GM18508 (cell line): ENCODE results near the gene DKK2.
"Not testable (repeated sequence)": the region's sequence is repeated elsewhere in the genome, so short reads cannot be mapped to it uniquely, and the experiment has no call there.

Experiments used
- ATAC-seq: cut with Tn5 transposase; IDR thresholded peaks from one replicate; pipeline ENCODE4 v1.9.1; 2021; ENCODE audit warnings: moderate number of reproducible peaks; ENCODE audit not compliant: insufficient read depth, unreplicated experiment

DKK2 gene

GRCh38 chr4:106929248-106929647 lies 106.9 kb downstream of the DKK2 start:
- ATAC-seq = no peak

DNA sequence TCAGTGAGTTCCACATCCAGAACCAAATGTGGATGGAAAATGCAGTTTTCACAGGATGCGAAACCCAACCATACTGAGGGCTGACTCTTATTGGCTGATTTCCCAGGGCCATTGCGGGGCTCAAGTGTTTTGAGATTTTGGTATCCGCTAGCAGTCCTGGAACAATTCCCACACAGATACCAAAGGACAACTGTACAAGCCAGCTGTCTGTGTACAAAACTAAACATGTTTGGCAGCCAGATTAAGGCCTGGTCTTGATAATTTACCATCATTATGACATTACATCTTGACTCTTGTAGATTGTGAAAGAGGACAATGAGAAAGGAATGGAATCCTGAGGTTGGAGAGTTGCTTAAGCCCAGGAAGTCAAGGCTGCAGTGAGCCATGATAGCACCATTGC lies 121.9 kb downstream of the DKK2 start:
- no peak for ATAC-seq

- no peak for ATAC-seq
These were observed 126.5 kb downstream of the DKK2 start for GRCh38 chr4:106909486-106910188.

DNA sequence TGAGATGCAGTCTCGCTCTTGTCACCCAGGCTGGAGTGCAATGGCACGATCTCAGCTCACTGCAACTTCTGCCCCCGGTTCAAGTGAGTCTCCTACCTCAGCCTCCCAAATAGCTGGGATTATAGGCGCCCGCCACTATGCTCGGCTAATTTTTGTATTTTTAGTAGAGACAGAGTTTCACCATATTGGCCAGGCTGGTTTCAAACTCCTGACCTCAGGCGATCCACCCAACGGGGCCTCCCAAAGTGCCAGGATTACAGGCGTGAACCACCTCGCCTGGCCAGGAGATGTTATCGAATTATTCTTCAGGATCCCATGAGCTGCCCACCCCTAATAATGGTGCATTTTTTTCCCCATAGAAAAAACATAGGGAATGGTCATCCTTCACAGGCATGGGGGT lies 128.1 kb downstream of the DKK2 start:
- ATAC-seq = not testable (repeated sequence)

DNA sequence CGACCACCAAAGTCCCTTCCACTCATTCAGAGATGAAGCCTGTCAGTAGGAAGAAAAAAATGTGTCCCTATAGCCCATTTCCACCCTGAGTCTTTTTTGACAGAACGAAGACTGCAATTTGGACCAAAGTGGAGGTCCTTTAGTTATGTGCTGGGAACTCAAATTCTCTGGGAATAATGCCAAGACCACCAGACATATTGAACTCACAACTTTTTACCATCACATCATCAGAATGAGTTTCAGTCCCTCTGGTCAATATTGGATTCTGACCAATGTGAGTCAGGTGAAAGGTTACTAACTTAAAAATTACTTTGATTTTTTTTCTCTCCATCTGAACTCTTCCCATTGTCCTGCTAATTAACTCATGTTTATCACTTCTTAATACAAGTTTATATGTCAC lies 128.9 kb downstream of the DKK2 start:
- no peak for ATAC-seq

DNA sequence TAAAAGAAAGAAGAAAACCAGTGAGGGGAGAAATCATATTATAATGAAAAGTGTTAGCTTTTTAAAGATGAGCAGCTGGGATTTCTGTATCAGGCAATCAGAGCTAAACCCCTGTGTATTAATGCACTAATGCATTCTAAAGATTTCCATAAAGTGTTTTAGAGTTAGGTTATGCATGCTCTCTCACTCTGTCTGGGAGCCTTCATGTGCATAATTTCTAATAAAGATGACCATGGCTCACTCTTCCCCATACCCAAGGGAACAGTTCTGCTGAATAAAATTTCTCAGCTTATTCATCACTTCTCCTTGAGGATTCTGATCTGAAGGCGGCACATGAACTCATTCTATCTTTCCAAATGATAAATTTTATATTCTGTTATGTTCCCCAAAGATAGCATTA lies 129.4 kb downstream of the DKK2 start:
- ATAC-seq = no peak

DNA sequence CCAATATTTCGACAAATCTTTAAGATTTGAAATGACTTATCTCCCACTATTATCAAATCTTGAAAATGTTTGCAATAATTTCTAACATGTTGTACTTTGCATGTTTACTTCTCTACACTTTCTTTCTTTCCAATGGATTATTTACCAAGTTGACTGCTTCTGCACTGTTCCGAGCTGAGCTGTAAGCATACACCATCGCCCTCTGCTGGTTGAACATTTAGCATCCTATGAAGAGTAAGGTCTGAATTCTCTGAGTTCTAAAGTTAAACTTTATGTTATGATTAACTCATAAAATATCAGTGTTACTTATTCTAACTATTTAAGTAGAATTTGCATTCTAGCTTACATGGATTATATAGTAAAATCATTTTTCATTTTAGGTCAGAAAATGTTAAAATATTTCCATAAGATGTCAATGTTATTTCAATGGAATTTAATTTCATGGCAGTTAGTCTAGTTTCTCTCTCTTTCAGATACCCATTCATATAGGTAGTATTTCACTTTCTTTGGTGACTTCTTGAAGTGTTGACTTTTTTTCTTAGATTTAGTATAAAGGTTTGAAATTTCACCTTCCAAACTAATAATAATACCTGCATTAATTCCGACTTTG lies 137.4 kb downstream of the DKK2 start:
- peak; percentile 89 for ATAC-seq

DNA sequence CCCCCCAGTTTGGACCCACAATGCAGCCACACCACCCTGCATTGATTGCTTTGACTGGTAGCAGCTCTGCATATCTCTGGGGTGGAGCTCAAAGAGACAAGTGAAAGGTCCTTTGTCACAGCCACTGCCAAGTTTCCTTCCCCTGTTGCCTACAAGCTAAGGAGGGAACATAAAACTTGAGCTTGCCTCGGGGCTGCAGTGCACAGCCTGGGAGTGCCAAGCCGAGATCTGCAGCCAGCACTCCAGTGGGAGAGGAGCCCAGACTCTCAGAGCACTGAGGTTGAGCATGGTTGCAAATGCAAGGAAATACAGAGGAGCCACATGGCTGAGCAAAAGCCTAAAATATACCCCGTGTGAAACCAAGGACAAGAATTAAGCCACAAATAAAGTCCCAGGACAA lies 142.2 kb downstream of the DKK2 start:
- no peak for ATAC-seq

- no peak for ATAC-seq
These were observed 142.7 kb downstream of the DKK2 start for GRCh38 chr4:106893395-106893881.

DNA sequence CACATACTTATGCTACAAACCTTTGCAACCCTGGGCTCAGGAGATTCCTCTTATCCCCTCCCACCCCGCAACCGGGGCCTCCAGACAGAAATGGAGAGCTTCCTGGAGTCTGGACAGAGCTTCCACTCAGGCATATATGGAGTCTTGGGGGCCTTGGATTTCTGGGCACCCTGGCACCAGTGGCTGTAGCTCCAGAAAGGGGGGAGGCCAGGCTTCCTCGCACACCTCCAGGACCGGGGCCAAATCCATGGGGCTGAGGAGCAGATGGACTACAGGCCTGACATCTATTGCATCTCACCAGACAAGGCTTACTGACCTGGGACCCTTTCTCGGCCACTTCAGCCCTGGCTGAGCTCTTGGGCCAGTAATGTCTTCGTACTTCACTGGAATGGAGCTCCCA lies 143.3 kb downstream of the DKK2 start:
- no peak for ATAC-seq

- no peak for ATAC-seq
These were observed 160.8 kb downstream of the DKK2 start for GRCh38 chr4:106875340-106875739.
